ENCODE data around the gene TMEM40. TPM values are rescaled to one million over a fixed set of nuclear protein-coding genes. Genes with fewer than 3 reads are reported as not detected.
A peak's percentile ranks its signal among the peaks of the same experiment; 100 is the strongest.

The TMEM40 gene
- total and polyA plus RNA-seq, 9 of the 15 experiments (the other 6 are each of a cell fraction or from before 2014, with no cell fraction given): 0.11 to 0.31 (median 0.14) TPM; not detected in 6

GRCh38 chr3:12687948-12688347 lies 71.1 kb downstream of the TMEM40 start:
- Histone ChIP-seq H3K79me2 (ENCODE audit: control insufficient read depth, insufficient read depth, low read length) (no peaks in the 10 kb centered on the region), H3K9ac (ENCODE audit: insufficient read depth in 1 of 2, low read depth in 2 of 2, low read length in 2 of 2) (no peak overlapping the region; a peak in 1 of 4 replicates), H3K9me1 (ENCODE audit: control insufficient read depth, insufficient read depth, low read length) (no peaks in the 10 kb centered on the region), H3K4me1 (replicated peaks in 1 of 2; ENCODE audit: control insufficient read depth in 2 of 2, insufficient read depth in 2 of 2, low read length in 2 of 2) (peaks cover 0 to 16% of the 10 kb centered on the region in 2 experiments; a peak in 2 of 5 replicates), H3K4me3 (no peak overlapping the region), H3K9me3 (replicated peaks; ENCODE audit: control insufficient read depth, insufficient read depth, low read depth, low read length) (no peaks in the 10 kb centered on the region), H3K27ac (ENCODE audit: extremely low read depth, low read depth, low read length) (no peak overlapping the region), H4K20me1 (replicated peaks; ENCODE audit: control insufficient read depth, insufficient read depth, low read length) (no peaks in the 10 kb centered on the region), H2AFZ (ENCODE audit: low read depth, low read length) (peak overlapping the region; percentile 65; the same call in 1 of the 2 replicates), H3K36me3 (ENCODE audit: control insufficient read depth, insufficient read depth, low read length) (no peaks in the 10 kb centered on the region), H3K27me3 (ENCODE audit: control insufficient read depth in 2 of 2, insufficient read depth in 2 of 2, low read length in 2 of 2) (no peaks in the 10 kb centered on the region), H3K4me2 (ENCODE audit: insufficient read depth, low read length) (peak overlapping the region; percentile 36; the same call in 1 of the 2 replicates)
- DNase-seq (ENCODE audit: extremely low read depth in 1 of 4, low spot score in 3 of 4): peak in 1 of 4 experiments; percentile 5
- CTCF ChIA-PET (ENCODE audit: low intra/inter-chr PET ratio): no interaction called here
- FAIRE-seq: no peak
- no TSS peak for BruUV-seq (replicated peaks)
- peak; percentile 14; the same call in 2 of the 3 replicates for ATAC-seq
- TF ChIP-seq ESRRA (IDR thresholded peaks at IDR 0.05; ENCODE audit: borderline replicate concordance, low read depth) (peak; percentile 90), ZNF707 (CRISPR knock-in tag; conservative IDR thresholded peaks at IDR 0.05) (no peak), SIRT6 (IDR thresholded peaks at IDR 0.05; ENCODE audit: low read depth, low read length) (no peak), POU5F1 (IDR thresholded peaks at IDR 0.05; ENCODE audit: borderline replicate concordance, low read depth, low read length, partially characterized antibody) (no peak), L3MBTL2 (IDR thresholded peaks at IDR 0.05) (0 out of 2 replicates have a peak, but pooled peaks have one; percentile 1), SETDB1 (IDR thresholded peaks at IDR 0.05; ENCODE audit: low read length) (no peak)
- POLR2A ChIA-PET: interaction anchor here (1.0 to 1.2 kb wide), 2 partner anchors 8 to 106 kb away, joined by 3 to 8 read pairs; no protein-coding TSS in a partner anchor
- in situ Hi-C loops (cut with MboI): no loop called here
- intact Hi-C loops (cut with micrococcal nuclease): no loop called here
- WGBS (ENCODE audit: insufficient coverage, low coverage, missing lambda C conversion rate): 40% methylated on average over 4 of the region's 4 CpGs

DNA sequence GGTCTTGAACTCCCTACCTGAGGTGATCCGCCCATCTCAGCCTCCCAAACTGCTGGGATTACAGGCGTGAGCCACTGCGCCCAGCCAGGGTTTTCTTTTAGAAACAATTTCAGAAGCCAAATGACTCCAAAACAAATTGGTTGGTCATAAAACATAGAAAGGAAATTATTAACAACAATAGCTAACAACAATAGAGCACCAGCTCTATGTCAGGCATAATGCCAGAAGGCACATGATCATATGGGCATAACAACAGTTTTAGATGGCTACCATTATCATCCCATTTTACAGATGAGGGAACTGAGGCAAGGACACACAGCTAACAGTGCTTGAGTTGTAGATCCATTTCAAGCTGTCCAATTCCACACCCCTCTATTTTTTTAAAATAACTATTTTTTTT lies 73.0 kb downstream of the TMEM40 start:
- H4K20me1 ChIP-seq (replicated peaks; ENCODE audit: control insufficient read depth, insufficient read depth, low read length): no peaks in the 10 kb centered on the region
- H2AFZ ChIP-seq (ENCODE audit: low read depth, low read length): no peak overlapping the region
- no peak for FAIRE-seq
- no TSS peak for BruUV-seq (replicated peaks)
- H3K36me3 ChIP-seq (ENCODE audit: control insufficient read depth, insufficient read depth, low read length): no peaks in the 10 kb centered on the region
- DNase-seq (ENCODE audit: extremely low read depth in 1 of 4, low spot score in 3 of 4): peak in 1 of 4 experiments; percentile 9
- TF ChIP-seq HNRNPUL1 (IDR thresholded peaks at IDR 0.05; ENCODE audit: low read length) (no peak), BCOR (IDR thresholded peaks at IDR 0.05) (0 out of 2 replicates have a peak, but pooled peaks have one; percentile 41), FOXK1 (CRISPR knock-in tag; IDR thresholded peaks at IDR 0.05; ENCODE audit: borderline replicate concordance) (no peak), MEIS2 (IDR thresholded peaks at IDR 0.05; ENCODE audit: partially characterized antibody) (no peak), KDM1A (IDR thresholded peaks at IDR 0.05) (no peak), TBP (optimal IDR thresholded peaks at IDR 0.05; ENCODE audit: low read depth, low read length) (no peak), RBM25 (IDR thresholded peaks at IDR 0.05; ENCODE audit: low read depth, low read length, severe bottlenecking) (peak; percentile 83), SMAD2 (IDR thresholded peaks at IDR 0.05; ENCODE audit: low read depth, low read length) (no peak)
- H3K9me1 ChIP-seq (ENCODE audit: control insufficient read depth, insufficient read depth, low read length): no peaks in the 10 kb centered on the region
- intact Hi-C loops (cut with micrococcal nuclease): no loop called here
- POLR2A ChIA-PET: no interaction called here
- no peaks in the 10 kb centered on the region for H3K27me3 ChIP-seq (ENCODE audit: control insufficient read depth in 2 of 2, insufficient read depth in 2 of 2, low read length in 2 of 2)
- no peak for ATAC-seq
- H3K9me3 ChIP-seq (replicated peaks; ENCODE audit: control insufficient read depth, insufficient read depth, low read depth, low read length): no peaks in the 10 kb centered on the region
- in situ Hi-C loops (cut with MboI): no loop called here
- H3K4me1 ChIP-seq (replicated peaks in 1 of 2; ENCODE audit: control insufficient read depth in 2 of 2, insufficient read depth in 2 of 2, low read length in 2 of 2): peaks cover 0 to 13% of the 10 kb centered on the region in 2 experiments; a peak in 2 of 5 replicates
- no peak overlapping the region for H3K4me2 ChIP-seq (ENCODE audit: insufficient read depth, low read length)
- H3K27ac ChIP-seq (ENCODE audit: extremely low read depth, low read depth, low read length): no peak overlapping the region
- WGBS (ENCODE audit: insufficient coverage, low coverage, missing lambda C conversion rate): 41% methylated on average over 3 of the region's 3 CpGs
- H3K9ac ChIP-seq (ENCODE audit: insufficient read depth in 1 of 2, low read depth in 2 of 2, low read length in 2 of 2): no peak overlapping the region
- no peaks in the 10 kb centered on the region for H3K79me2 ChIP-seq (ENCODE audit: control insufficient read depth, insufficient read depth, low read length)
- CTCF ChIA-PET (ENCODE audit: low intra/inter-chr PET ratio): no interaction called here
- no peak overlapping the region for H3K4me3 ChIP-seq
